IMR-90 (cell line): ENCODE results near the gene ADGRF4. TPM values are rescaled to one million over a fixed set of nuclear protein-coding genes. Genes with fewer than 3 reads are reported as not detected.

Experiments used
- polyA plus RNA-seq, 3 experiments: library from polyadenylated mRNA; depleted of rRNA; stranded (reverse); fragments of >200 nt; gene quantifications; 2 replicates each; pipeline ENCODE4 v1.2.3, GENCODE V29; 2012; ENCODE audit warnings: low replicate concordance in 1 of 3
- total RNA-seq: library from RNA; depleted of rRNA; stranded (reverse); fragments of >200 nt; gene quantifications from 2 replicates; pipeline ENCODE4 v1.2.3, GENCODE V29; 2012; rRNA removed

The ADGRF4 gene
- total and polyA plus RNA-seq, 2 of the 4 experiments (the other 2 are of a cell fraction): under 0.01 to 0.02 TPM

Other genes starting within 250 kb of the ADGRF4 start
- 7.5 and 18.3 TPM in 2 replicates for gene CD2AP, start 220.8 kb upstream of the ADGRF4 start, total RNA-seq
- 4.0 and 5.3 TPM in 2 replicates for gene CD2AP, start 220.8 kb upstream of the ADGRF4 start, polyA plus RNA-seq (2012; rRNA removed)
- gene OPN5, start 83.5 kb downstream of the ADGRF4 start, total RNA-seq: not detected in 2 replicates
- gene OPN5, start 83.5 kb downstream of the ADGRF4 start, polyA plus RNA-seq (2012; rRNA removed): not detected in 2 replicates